GM12878 (cell line): ENCODE measurements around the gene BEST4. TPM values are rescaled to one million over a fixed set of nuclear protein-coding genes. Genes with fewer than 3 reads are reported as not detected.

Experiments
- FOXM1 ChIP-seq: IDR thresholded peaks from 2 replicates; pipeline ENCODE4 v1.6.1; 2012; ENCODE audit warnings: low read depth, mild to moderate bottlenecking, inconsistent platforms, low read length, moderate library complexity
- NFYA ChIP-seq: IDR thresholded peaks from 2 replicates; pipeline ENCODE4 v1.6.1; 2011; ENCODE audit warnings: low read depth, mild to moderate bottlenecking, low read length, improper control_type of control experiment, borderline replicate concordance
- RELA ChIP-seq: fragments of 450-650 bp; IDR thresholded peaks from 2 replicates; pipeline ENCODE4 v1.8.0; 2014; ENCODE audit warnings: borderline replicate concordance; ENCODE audit not compliant: partially characterized antibody
- ZNF24 ChIP-seq: fragments of 450-650 bp; IDR thresholded peaks from 2 replicates; pipeline ENCODE4 v1.6.1; 2017; ENCODE audit warnings: antibody characterized with exemption, mild to moderate bottlenecking
- ZZZ3 ChIP-seq: IDR thresholded peaks from 2 replicates; pipeline ENCODE4 v1.6.1; 2011; ENCODE audit warnings: low read depth; ENCODE audit not compliant: control insufficient read depth, insufficient read length
- polyA plus RNA-seq, 11 experiments: library from polyadenylated mRNA; depleted of rRNA in 4 of 11; unstranded in 6 of 11; stranded (reverse) in 5 of 11; fragments of >200 nt; fragmentation: Nextera tagmentation in 4 of 11; fragmentation: Illumina TruSeq in 1 of 11; extraction: Ambion mirVana in 4 of 11; extraction: Trizol in 1 of 11; gene quantifications; 1 replicate in 1 of 11; 2 replicates in 10 of 11; pipeline versions ENCODE4 v1.2.1 to v1.2.3, GENCODE V29; 2011 to 2016; ENCODE audit warnings: inconsistent platforms in 2 of 11, missing spikeins in 2 of 11, low read depth in 1 of 11
- total RNA-seq, 4 experiments: library from RNA; depleted of rRNA in 3 of 4; stranded (reverse); fragments of >200 nt in 3 of 4; fragmentation: Illumina TruSeq in 1 of 4; extraction: Trizol in 1 of 4; gene quantifications; 2 replicates each; pipeline versions ENCODE4 v1.2.1 to v1.2.3, GENCODE V29; 2013 to 2021
- TF ChIP-seq, protein P1 (sequence below): fragments of 450-650 bp; formaldehyde crosslinking; IDR thresholded peaks from 2 replicates; pipeline ENCODE4 v1.5.0; 2022; ENCODE audit warnings: mild to moderate bottlenecking, missing genetic modification characterization

Gene BEST4
- total and polyA plus RNA-seq, 10 of the 15 experiments (the other 5 are each of a cell fraction or from before 2014, with no cell fraction given), result 0.06 to 1.3 (median 0.42) TPM

DNA sequence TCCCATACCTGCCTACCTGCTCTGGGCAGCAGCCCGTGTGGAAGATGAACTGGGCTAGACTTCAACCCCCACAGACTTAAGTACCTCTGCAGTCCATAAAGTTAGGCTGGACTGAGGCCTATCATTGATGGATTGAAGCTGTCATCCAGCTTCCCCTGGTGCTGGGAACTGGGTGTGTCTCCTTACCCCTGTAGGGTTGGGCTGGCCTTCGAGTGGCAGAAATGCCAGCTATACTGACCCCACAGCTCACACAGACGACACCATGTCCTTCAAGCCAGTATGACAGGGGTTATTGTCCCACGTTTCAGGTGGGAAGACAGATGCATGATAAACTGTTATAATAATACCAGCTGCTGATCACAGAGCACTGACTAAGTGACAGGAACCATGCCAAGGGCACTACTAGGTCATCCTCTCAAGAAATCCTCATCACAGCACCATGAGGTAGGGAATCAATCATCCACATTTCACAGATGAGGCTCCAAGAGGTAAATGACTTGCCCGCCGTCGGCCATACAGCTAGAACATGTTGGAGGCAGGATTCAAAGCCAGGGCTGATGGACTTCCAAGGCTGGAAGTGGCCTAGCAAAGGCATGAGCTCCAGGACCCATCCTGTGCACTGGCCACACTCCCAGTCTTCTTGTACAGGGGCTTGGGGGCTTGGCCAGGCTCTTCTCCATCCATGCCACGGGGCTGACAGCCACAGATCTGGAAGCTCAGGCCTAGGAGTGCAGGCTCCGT, at the start of gene BEST4 (continued):
- TF ChIP-seq, protein P1, sequence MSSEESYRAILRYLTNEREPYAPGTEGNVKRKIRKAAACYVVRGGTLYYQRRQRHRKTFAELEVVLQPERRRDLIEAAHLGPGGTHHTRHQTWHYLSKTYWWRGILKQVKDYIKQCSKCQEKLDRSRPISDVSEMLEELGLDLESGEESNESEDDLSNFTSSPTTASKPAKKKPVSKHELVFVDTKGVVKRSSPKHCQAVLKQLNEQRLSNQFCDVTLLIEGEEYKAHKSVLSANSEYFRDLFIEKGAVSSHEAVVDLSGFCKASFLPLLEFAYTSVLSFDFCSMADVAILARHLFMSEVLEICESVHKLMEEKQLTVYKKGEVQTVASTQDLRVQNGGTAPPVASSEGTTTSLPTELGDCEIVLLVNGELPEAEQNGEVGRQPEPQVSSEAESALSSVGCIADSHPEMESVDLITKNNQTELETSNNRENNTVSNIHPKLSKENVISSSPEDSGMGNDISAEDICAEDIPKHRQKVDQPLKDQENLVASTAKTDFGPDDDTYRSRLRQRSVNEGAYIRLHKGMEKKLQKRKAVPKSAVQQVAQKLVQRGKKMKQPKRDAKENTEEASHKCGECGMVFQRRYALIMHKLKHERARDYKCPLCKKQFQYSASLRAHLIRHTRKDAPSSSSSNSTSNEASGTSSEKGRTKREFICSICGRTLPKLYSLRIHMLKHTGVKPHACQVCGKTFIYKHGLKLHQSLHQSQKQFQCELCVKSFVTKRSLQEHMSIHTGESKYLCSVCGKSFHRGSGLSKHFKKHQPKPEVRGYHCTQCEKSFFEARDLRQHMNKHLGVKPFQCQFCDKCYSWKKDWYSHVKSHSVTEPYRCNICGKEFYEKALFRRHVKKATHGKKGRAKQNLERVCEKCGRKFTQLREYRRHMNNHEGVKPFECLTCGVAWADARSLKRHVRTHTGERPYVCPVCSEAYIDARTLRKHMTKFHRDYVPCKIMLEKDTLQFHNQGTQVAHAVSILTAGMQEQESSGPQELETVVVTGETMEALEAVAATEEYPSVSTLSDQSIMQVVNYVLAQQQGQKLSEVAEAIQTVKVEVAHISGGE, result no peak
- TF ChIP-seq FOXM1 (no peak), RELA (no peak), ZNF24 (no peak), NFYA (no peak), ZZZ3 (no peak)
